Heart left ventricle (tissue), 16 donors: ENCODE measurements around the gene SPATA2. TPM values are rescaled to one million over a fixed set of nuclear protein-coding genes. Genes with fewer than 3 reads are reported as not detected.
A peak's percentile ranks its signal among the peaks of the same experiment; 100 is the strongest.

Experiments
- ATAC-seq, 4 donors: fragments of 200-7000 bp; cut with Tn5 transposase; one replicate each; pipeline ENCODE4 v1.9.1; 2020 to 2022; ENCODE audit warnings: moderate library complexity in 4 of 4, mild to moderate bottlenecking in 3 of 4, moderate number of reproducible peaks in 1 of 4
- DNase-seq, 5 donors: peaks; one replicate each; pipeline ENCODE4 v3.0.0-alpha.2; 2020
- H3K27ac ChIP-seq, 12 donors: fragments of 200-600 bp; sonication (generic) in 4 of 12; one replicate each; pipeline versions ENCODE4 v1.5.0 to v1.8.0; 2016 to 2022; ENCODE audit warnings: mild to moderate bottlenecking in 2 of 12
- H3K27me3 ChIP-seq, 9 donors: fragments of 200-600 bp; sonication (generic) in 2 of 9; one replicate each; pipeline versions ENCODE4 v1.5.1 to v1.8.0; 2016 to 2022; ENCODE audit warnings: mild to moderate bottlenecking in 3 of 9
- H3K36me3 ChIP-seq, 9 donors: fragments of 200-600 bp; sonication (generic) in 2 of 9; one replicate each; pipeline versions ENCODE4 v1.5.0 to v1.8.0; 2018 to 2022; ENCODE audit warnings: mild to moderate bottlenecking in 2 of 9
- H3K4me1 ChIP-seq, 12 donors: fragments of 200-600 bp; sonication (generic) in 4 of 12; one replicate each; pipeline versions ENCODE4 v1.5.0 to v1.8.0; 2016 to 2022; ENCODE audit warnings: mild to moderate bottlenecking in 3 of 12
- H3K4me3 ChIP-seq, 12 donors: fragments of 200-600 bp; sonication (generic) in 4 of 12; one replicate each; pipeline versions ENCODE4 v1.5.0 to v1.8.0; 2017 to 2022; ENCODE audit warnings: mild to moderate bottlenecking in 9 of 12, moderate library complexity in 4 of 12
- H3K9me3 ChIP-seq, 12 donors: fragments of 200-600 bp; sonication (generic) in 4 of 12; one replicate each; pipeline versions ENCODE4 v1.5.0 to v1.8.0; 2016 to 2022; ENCODE audit warnings: mild to moderate bottlenecking in 1 of 12
- CTCF ChIP-seq, 12 donors: fragments of 200-600 bp; sonication (generic) in 4 of 12; IDR thresholded peaks; one replicate each; pipeline versions ENCODE4 v1.5.0 to v1.8.0; 2018 to 2022; ENCODE audit warnings: antibody characterized with exemption in 12 of 12, mild to moderate bottlenecking in 5 of 12
- POLR2A ChIP-seq, 2 donors: fragments of 450-650 bp; IDR thresholded peaks; one replicate each; pipeline ENCODE4 v1.6.1; 2017; ENCODE audit warnings: antibody characterized with exemption in 2 of 2, mild to moderate bottlenecking in 2 of 2, moderate library complexity in 2 of 2
- WGBS, 4 donors: extraction: QIAGEN DNeasy Blood & Tissue Kit in 2 of 4; methylation state at CpG; one replicate each; pipeline versions ENCODE4 v1.1.5 to v1.1.7; 2013 to 2018; 5-methylcytosine and 5-hydroxymethylcytosine counted together
- intact Hi-C, 10 donors: fragments of 100-400 bp; cut with DNase I; formaldehyde crosslinking; loops; one replicate each; pipeline versions ENCODE4 v1.11.1 to v1.14.2; 2022
- polyA plus RNA-seq, 2 donors: library from polyadenylated mRNA; stranded (reverse); fragments of 200-250 nt; gene quantifications; one replicate each; pipeline ENCODE4 v1.2.3, GENCODE V29; 2013
- total RNA-seq, 9 donors: library from RNA; depleted of rRNA in 2 of 9; stranded (reverse); fragments of >200 nt in 2 of 9; fragmentation: NEBNext Ultra II Directional in 3 of 9; extraction: Animal tissue kit (Norgen Biotek cat#: 25700) in 3 of 9; gene quantifications; one replicate each; pipeline versions ENCODE4 v1.1.0 to v1.2.4, GENCODE V29; 2016 to 2023
- donor health status: ischemic (EF 13 %, LVEDD 7.1; RV severe dilation, severe dysfunction).
- donor health status: healthy with polysubstance abuse.
- donor health status: DM: no; HTN: yes; CAD: no.
- donor health status: DM: no; HTN: no; CAD: no.
- donor health status: ischemic (EF 25% LVEDD 6.9; RV normal size, moderate dysfunction).
- donor health status: ischemic (EF 25% LVEDD 5.7; RV mildly dilated, moderate dysfunction).
- donor health status: healthy.
- donor health status: DM: yes; HTN: yes; CAD: no.
- donor health status: ischemic (EF 35%, LVEDD 5.7; RV mildly dilated, moderate dysfunction).
- donor health status: nonischemic (EF 11% LVEDD 7.7; RV severe dilation, severe dysfunction).
- donor health status: DM: yes; HTN: yes; CAD: no.
- donor health status: PGD.
- donor health status: ischemic (EF 29% LVEDD 5.4; RV normal size, mild dysfunction).
- donor health status: nonischemic (EF 23%, LVEDD 6.1; RV moderate dilation, normal function).

The SPATA2 gene
- total and polyA plus RNA-seq, 11 donors, result 4.3 to 9.3 (median 7.8) TPM

GRCh38 chr20:49937027-49937929 lies 21.9 kb upstream of the SPATA2 start:
- 18 to 23% (median 20%) methylated on average over 12 of the region's 12 CpGs for WGBS, 4 donors
- Histone ChIP-seq H3K27ac (peak overlapping the region in 11 of 12 donors; percentile 87 to 98 (median 94)), H3K4me3 (peak overlapping the region; percentile 69 to 100 (median 97)), H3K27me3 (no peaks in the 10 kb centered on the region), H3K4me1 (peaks cover 9 to 49% (median 32%) of the 10 kb centered on the region in 12 donors), H3K36me3 (peaks cover 0 to 33% (median 22%) of the 10 kb centered on the region in 9 donors), H3K9me3 (no peaks in the 10 kb centered on the region)
- no peak for DNase-seq
- TF ChIP-seq POLR2A (IDR thresholded peaks at IDR 0.05), result no peak
- TF ChIP-seq CTCF (IDR thresholded peaks at IDR 0.05), result no peak
- ATAC-seq, result peak in 1 of 4 donors; percentile 1
- intact Hi-C loops, result no loop called here

GRCh38 chr20:49936153-49937026 lies 21.1 kb upstream of the SPATA2 start, which contains the start of gene RNF114:
TSS of gene RNF114 (plus strand) at chr20:49936397. CDS start at chr20:49936413, 16 bp downstream.
- WGBS, 4 donors, result 0 to 1% (median 0%) methylated on average over 45 to 79 of the region's 79 CpGs
- no peaks in the 10 kb centered on the region for H3K9me3 ChIP-seq
- H3K4me3 ChIP-seq, result peak within 1 kb of the TSS; percentile 69 to 100 (median 97)
- peak; percentile 77 to 94 (median 92) for ATAC-seq
- intact Hi-C loops, result no loop called here
- TF ChIP-seq POLR2A (IDR thresholded peaks at IDR 0.05), result peak; percentile 46 to 85
- peak in 4 of 12 donors; percentile 15 to 45 (median 26) for TF ChIP-seq CTCF (IDR thresholded peaks at IDR 0.05)
- peaks cover 0 to 24% (median 13%) of the 10 kb centered on the region in 9 donors for H3K36me3 ChIP-seq
- peak; percentile 89 to 95 (median 94) for DNase-seq
- peak within 1 kb of the TSS; percentile 77 to 98 (median 93) for H3K27ac ChIP-seq
- peaks cover 9 to 49% (median 32%) of the 10 kb centered on the region in 12 donors for H3K4me1 ChIP-seq
- no peaks in the 10 kb centered on the region for H3K27me3 ChIP-seq

- ATAC-seq (peak in 3 of 4 donors; percentile 9 to 17 (median 11)), DNase-seq (peak in 1 of 5 donors; percentile 46)
- WGBS, 4 donors, result 30 to 45% (median 41%) methylated on average over 21 of the region's 21 CpGs
- no peak for TF ChIP-seq POLR2A (IDR thresholded peaks at IDR 0.05)
- TF ChIP-seq CTCF (IDR thresholded peaks at IDR 0.05), result no peak
- intact Hi-C loops, result no loop called here
- peaks cover 0 to 18% (median 7%) of the 10 kb centered on the region in 9 donors for H3K36me3 ChIP-seq
- H3K4me1 ChIP-seq, result peaks cover 9 to 49% (median 30%) of the 10 kb centered on the region in 12 donors
- no peaks in the 10 kb centered on the region for H3K27me3 ChIP-seq
- H3K4me3 ChIP-seq, result peak overlapping the region; percentile 69 to 100 (median 97)
- no peaks in the 10 kb centered on the region for H3K9me3 ChIP-seq
- peak overlapping the region in 11 of 12 donors; percentile 77 to 98 (median 92) for H3K27ac ChIP-seq
Observed at GRCh38 chr20:49935746-49936152, 20.4 kb upstream of the SPATA2 start.
